ENCODE results near the gene ANKRD31.

- TF ChIP-seq CTCF (IDR thresholded peaks at IDR 0.05; ENCODE audit: insufficient read depth, low read depth, low read length) = no peak
- TF ChIP-seq EZH2 (IDR thresholded peaks at IDR 0.05; ENCODE audit: insufficient read depth, low read length) = no peak
Observed at GRCh38 chr5:75057561-75057960, 179.1 kb downstream of the ANKRD31 start.

Data from astrocyte (in vitro differentiated cells and primary cell).